MM.1S (cell line): Measurements from ENCODE around the gene POU3F3.

Experiments
- DNase-seq: peaks from one replicate; pipeline ENCODE4 v3.0.0-alpha.2; 2015
- H2AFZ ChIP-seq: fragments of 300-600 bp; sonication (generic); 2 replicates; pipeline ENCODE4 v1.6.0; 2016; ENCODE audit warnings: antibody characterized with exemption, low read length
- H3F3A ChIP-seq: fragments of 300-600 bp; sonication (generic); 2 replicates; pipeline ENCODE4 v1.6.1; 2016; ENCODE audit warnings: mild to moderate bottlenecking, antibody characterized with exemption, low read length, moderate library complexity, mixed read lengths; ENCODE audit not compliant: insufficient read depth
- H3K27ac ChIP-seq: fragments of 300-600 bp; sonication (generic); 2 replicates; pipeline ENCODE4 v1.5.1; 2016; ENCODE audit warnings: mild to moderate bottlenecking, low read length
- H3K27me3 ChIP-seq: fragments of 300-600 bp; sonication (generic); replicated peaks from 2 replicates; pipeline ENCODE4 v1.6.0; 2016; ENCODE audit warnings: low read length; ENCODE audit not compliant: insufficient read depth
- H3K36me3 ChIP-seq: fragments of 300-600 bp; sonication (generic); replicated peaks from 2 replicates; pipeline ENCODE4 v1.6.1; 2016; ENCODE audit warnings: mild to moderate bottlenecking, low read length, mixed read lengths; ENCODE audit not compliant: insufficient read depth
- H3K4me1 ChIP-seq: fragments of 300-600 bp; sonication (generic); 2 replicates; pipeline ENCODE4 v1.6.1; 2016; ENCODE audit warnings: low read length, mixed read lengths
- H3K4me2 ChIP-seq: fragments of 300-600 bp; sonication (generic); 2 replicates; pipeline ENCODE4 v1.6.0; 2016; ENCODE audit warnings: low read depth, low read length
- H3K4me3 ChIP-seq: fragments of 300-600 bp; sonication (generic); 2 replicates; pipeline ENCODE4 v1.5.1; 2016; ENCODE audit warnings: low read length, mixed read lengths
- H3K79me2 ChIP-seq: fragments of 300-600 bp; sonication (generic); 2 replicates; pipeline ENCODE4 v1.6.1; 2016; ENCODE audit warnings: mixed run types, low read length, mixed read lengths
- H3K9ac ChIP-seq: fragments of 300-600 bp; sonication (generic); 2 replicates; pipeline ENCODE4 v1.6.1; 2016; ENCODE audit warnings: low read length, mixed read lengths
- H3K9me2 ChIP-seq: fragments of 300-600 bp; sonication (generic); replicated peaks from 2 replicates; pipeline ENCODE4 v1.6.1; 2016; ENCODE audit warnings: mild to moderate bottlenecking, low read length, mixed read lengths; ENCODE audit not compliant: insufficient read depth
- H3K9me3 ChIP-seq: fragments of 300-600 bp; sonication (generic); replicated peaks from 2 replicates; pipeline ENCODE4 v1.6.1; 2016; ENCODE audit warnings: mild to moderate bottlenecking, low read length, mixed read lengths; ENCODE audit not compliant: insufficient read depth
- H4K20me1 ChIP-seq: fragments of 300-600 bp; sonication (generic); 2 replicates; pipeline ENCODE4 v1.6.1; 2016; ENCODE audit warnings: mild to moderate bottlenecking, low read length, moderate library complexity, mixed read lengths; ENCODE audit not compliant: insufficient read depth
- EZH2 ChIP-seq: fragments of 300-600 bp; sonication (generic); optimal IDR thresholded peaks from 2 replicates; pipeline ENCODE3; 2017; ENCODE audit warnings: low read depth, mild to moderate bottlenecking, antibody characterized with exemption, low read length, mixed read lengths
- EZH2phosphoT487 ChIP-seq: fragments of 300-600 bp; sonication (generic); IDR thresholded peaks from 2 replicates; pipeline ENCODE4 v1.6.1; 2018; ENCODE audit warnings: antibody characterized with exemption, low read length
- TF ChIP-seq, protein P1 (sequence below): fragments of 300-600 bp; sonication (generic); IDR thresholded peaks from 2 replicates; pipeline ENCODE4 v1.5.1; 2016; ENCODE audit warnings: antibody characterized with exemption, low read length, mixed read lengths

The POU3F3 gene

DNA sequence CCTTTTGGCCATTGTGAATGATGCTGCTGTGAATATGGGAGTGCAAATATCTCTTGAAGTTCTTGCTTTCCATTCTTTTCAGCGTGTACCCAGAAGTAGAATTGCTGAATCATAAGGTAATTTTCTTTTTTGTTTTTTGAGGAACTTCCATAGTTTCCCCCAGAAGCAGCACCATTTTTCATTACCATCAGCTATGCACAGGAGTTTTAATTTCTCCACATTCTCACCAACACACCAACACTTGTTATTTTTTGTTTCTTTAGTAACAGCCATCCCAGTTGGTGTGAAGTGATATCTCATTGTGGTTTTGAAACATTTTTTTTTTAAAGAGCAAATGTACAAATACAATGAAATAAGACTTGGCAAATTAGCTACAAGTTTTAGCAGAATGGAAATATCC lies 21.3 kb downstream of the POU3F3 start:
- Histone ChIP-seq H3K79me2 (no peaks in the 10 kb centered on the region), H3K9ac (no peak overlapping the region), H3K4me2 (no peak overlapping the region), H3K36me3 (no peaks in the 10 kb centered on the region), H3F3A (no peaks in the 10 kb centered on the region), H3K4me3 (no peak overlapping the region), H3K27ac (no peak overlapping the region), H3K27me3 (peaks cover 15% of the 10 kb centered on the region), H3K4me1 (no peaks in the 10 kb centered on the region), H4K20me1 (no peaks in the 10 kb centered on the region), H2AFZ (no peak overlapping the region), H3K9me3 (no peaks in the 10 kb centered on the region), H3K9me2 (no peaks in the 10 kb centered on the region)
- DNase-seq, result no peak
- TF ChIP-seq, protein P1, sequence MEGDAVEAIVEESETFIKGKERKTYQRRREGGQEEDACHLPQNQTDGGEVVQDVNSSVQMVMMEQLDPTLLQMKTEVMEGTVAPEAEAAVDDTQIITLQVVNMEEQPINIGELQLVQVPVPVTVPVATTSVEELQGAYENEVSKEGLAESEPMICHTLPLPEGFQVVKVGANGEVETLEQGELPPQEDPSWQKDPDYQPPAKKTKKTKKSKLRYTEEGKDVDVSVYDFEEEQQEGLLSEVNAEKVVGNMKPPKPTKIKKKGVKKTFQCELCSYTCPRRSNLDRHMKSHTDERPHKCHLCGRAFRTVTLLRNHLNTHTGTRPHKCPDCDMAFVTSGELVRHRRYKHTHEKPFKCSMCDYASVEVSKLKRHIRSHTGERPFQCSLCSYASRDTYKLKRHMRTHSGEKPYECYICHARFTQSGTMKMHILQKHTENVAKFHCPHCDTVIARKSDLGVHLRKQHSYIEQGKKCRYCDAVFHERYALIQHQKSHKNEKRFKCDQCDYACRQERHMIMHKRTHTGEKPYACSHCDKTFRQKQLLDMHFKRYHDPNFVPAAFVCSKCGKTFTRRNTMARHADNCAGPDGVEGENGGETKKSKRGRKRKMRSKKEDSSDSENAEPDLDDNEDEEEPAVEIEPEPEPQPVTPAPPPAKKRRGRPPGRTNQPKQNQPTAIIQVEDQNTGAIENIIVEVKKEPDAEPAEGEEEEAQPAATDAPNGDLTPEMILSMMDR, result no peak
- TF ChIP-seq EZH2phosphoT487 (no peak), EZH2 (no peak)

DNA sequence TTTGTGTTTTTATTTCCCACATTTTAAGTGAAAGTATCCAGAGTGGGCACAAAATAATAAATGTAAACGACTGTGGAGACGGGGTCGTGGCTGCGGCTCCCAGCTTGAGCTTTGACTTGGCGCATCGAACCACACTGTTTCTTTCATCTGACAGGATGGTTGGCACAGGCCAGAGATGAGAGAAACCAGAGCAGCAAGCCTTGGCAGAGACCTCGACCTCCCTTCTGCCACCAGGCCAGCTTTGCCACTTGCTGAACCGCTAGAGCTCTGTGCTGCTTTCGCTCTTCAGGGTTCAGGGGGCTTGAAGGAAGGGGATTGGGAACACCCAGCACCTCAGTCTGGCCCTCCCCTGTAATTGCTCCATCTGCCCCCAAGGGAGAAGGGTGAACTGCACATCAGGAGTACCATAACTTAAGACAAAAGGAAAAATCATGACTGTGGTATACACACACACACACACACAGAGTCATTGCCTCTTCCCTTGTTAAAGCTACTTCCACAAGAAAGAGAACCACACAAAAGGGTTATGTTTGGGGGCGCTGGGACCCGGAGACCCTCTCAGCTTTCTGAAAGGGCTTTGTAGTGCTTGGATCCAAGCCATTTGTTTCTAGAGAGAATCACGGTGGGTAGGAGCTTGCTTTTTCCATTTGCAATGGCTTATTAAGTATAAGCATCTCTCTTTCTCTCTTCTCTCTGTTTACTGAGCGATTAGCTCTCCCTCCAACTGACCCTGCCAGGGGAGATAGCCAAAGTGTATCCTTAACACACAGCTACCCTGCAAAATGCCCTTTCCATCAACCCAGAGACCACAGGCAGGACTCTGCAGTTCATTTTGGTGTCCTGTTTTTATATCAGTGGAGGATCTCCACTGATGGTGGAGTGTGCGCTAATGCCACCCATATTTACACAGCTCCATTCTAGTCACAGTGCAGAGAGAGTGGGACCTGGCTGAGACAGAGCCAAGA lies 23.0 kb downstream of the POU3F3 start:
- Histone ChIP-seq H3K9me3 (no peaks in the 10 kb centered on the region), H3K79me2 (no peaks in the 10 kb centered on the region), H3K9ac (no peak overlapping the region), H3K4me3 (no peak overlapping the region), H3K4me2 (no peak overlapping the region), H3K27ac (no peak overlapping the region), H3K9me2 (no peaks in the 10 kb centered on the region), H4K20me1 (no peaks in the 10 kb centered on the region), H3F3A (no peaks in the 10 kb centered on the region), H3K36me3 (no peaks in the 10 kb centered on the region), H3K27me3 (peaks cover 7% of the 10 kb centered on the region), H2AFZ (no peak overlapping the region), H3K4me1 (no peaks in the 10 kb centered on the region)
- TF ChIP-seq EZH2phosphoT487 (no peak), EZH2 (no peak)
- TF ChIP-seq, protein P1, result no peak
- DNase-seq, result no peak

DNA sequence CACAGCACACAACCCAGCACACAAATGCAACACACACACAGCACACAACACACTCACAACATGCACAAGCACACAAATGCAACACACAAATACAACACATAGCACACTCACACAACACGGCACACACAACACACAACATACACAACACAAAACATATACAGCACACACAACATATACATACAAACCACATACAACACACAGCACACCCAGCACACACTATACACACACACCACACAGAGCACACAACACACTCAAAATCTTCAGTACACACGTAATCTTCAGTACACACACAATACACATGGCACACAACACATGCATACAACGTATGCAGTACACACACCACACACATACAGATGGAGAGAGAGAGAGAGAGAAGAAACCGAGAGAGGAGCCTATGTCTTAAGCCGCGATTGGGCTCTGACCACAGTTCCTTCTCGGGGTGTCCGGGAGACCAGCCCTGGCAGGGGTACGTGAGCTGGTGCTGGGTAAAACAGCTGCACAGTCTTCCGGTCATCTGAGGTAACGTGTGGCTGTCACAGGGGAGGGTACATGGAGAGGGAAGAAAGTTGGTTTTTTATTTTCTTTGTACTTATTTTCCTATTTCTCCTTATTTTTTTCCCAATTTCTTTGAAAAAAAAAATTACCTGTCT lies 25.1 kb downstream of the POU3F3 start:
- Histone ChIP-seq H3F3A (no peaks in the 10 kb centered on the region), H3K36me3 (no peaks in the 10 kb centered on the region), H3K4me3 (no peak overlapping the region), H3K9me2 (no peaks in the 10 kb centered on the region), H3K9ac (no peak overlapping the region), H3K4me2 (no peak overlapping the region), H3K27me3 (no peaks in the 10 kb centered on the region), H4K20me1 (no peaks in the 10 kb centered on the region), H3K79me2 (no peaks in the 10 kb centered on the region), H3K4me1 (no peaks in the 10 kb centered on the region), H3K27ac (no peak overlapping the region), H2AFZ (no peak overlapping the region), H3K9me3 (no peaks in the 10 kb centered on the region)
- TF ChIP-seq EZH2phosphoT487 (no peak), EZH2 (no peak)
- TF ChIP-seq, protein P1, result no peak
- no peak for DNase-seq
